Measurements from ENCODE around the gene FGD3.

DNA sequence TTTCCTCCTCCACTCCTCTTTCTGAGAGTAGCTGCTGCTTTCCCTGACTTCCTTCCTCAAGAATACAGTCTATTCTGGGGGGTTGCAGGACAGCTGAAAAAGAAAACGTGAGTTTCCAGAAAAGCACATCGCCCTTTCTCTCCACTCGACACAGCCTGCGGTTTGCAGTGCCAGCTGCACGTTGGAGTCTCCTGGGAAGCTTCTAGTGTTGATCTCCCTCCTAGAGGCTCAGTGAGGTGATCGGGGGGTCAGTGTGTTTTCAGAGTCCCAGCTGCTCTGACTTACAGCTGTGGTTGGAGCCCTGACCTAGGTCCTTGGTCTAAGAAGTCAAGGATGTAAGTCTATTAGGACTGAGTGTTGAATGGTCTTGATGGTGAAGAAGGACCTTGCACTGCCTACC, 86.2 kb downstream of the FGD3 start:
- TF ChIP-seq, protein P1, sequence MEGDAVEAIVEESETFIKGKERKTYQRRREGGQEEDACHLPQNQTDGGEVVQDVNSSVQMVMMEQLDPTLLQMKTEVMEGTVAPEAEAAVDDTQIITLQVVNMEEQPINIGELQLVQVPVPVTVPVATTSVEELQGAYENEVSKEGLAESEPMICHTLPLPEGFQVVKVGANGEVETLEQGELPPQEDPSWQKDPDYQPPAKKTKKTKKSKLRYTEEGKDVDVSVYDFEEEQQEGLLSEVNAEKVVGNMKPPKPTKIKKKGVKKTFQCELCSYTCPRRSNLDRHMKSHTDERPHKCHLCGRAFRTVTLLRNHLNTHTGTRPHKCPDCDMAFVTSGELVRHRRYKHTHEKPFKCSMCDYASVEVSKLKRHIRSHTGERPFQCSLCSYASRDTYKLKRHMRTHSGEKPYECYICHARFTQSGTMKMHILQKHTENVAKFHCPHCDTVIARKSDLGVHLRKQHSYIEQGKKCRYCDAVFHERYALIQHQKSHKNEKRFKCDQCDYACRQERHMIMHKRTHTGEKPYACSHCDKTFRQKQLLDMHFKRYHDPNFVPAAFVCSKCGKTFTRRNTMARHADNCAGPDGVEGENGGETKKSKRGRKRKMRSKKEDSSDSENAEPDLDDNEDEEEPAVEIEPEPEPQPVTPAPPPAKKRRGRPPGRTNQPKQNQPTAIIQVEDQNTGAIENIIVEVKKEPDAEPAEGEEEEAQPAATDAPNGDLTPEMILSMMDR (IDR thresholded peaks at IDR 0.05): no peak
- TF ChIP-seq ZFX (IDR thresholded peaks at IDR 0.05; ENCODE audit: borderline replicate concordance): no peak
